Neuronal stem cell (in vitro differentiated cells): ENCODE data around the gene RAPH1.

Source experiments
- DNase-seq: peaks from one replicate; pipeline ENCODE4 v3.0.0-alpha.2; 2013; ENCODE audit warnings: low spot score
- H2AFZ ChIP-seq: one replicate; pipeline ENCODE4 v1.6.1; 2013; ENCODE audit warnings: mild to moderate bottlenecking, low read length, inconsistent platforms
- H2AK5ac ChIP-seq: 2 replicates; pipeline ENCODE4 v1.6.1; 2013; ENCODE audit warnings: low read depth, mild to moderate bottlenecking, inconsistent platforms, low read length, moderate library complexity, mixed read lengths
- H2BK120ac ChIP-seq: 2 replicates; pipeline ENCODE4 v1.6.1; 2013; ENCODE audit warnings: low read depth, mild to moderate bottlenecking, inconsistent platforms, low read length, moderate library complexity, mixed read lengths
- H2BK12ac ChIP-seq: one replicate; pipeline ENCODE4 v1.6.1; 2013; ENCODE audit warnings: low read length, inconsistent platforms
- H2BK15ac ChIP-seq: 2 replicates; pipeline ENCODE4 v1.6.1; 2013; ENCODE audit warnings: mild to moderate bottlenecking, low read length, inconsistent platforms, mixed read lengths
- H2BK5ac ChIP-seq: one replicate; pipeline ENCODE4 v1.6.1; 2013; ENCODE audit warnings: inconsistent platforms, mild to moderate bottlenecking, low read length, moderate library complexity
- H3K14ac ChIP-seq: one replicate; pipeline ENCODE4 v1.6.1; 2013; ENCODE audit warnings: low read length, inconsistent platforms
- H3K18ac ChIP-seq: 2 replicates; pipeline ENCODE4 v1.6.1; 2013; ENCODE audit warnings: low read length, inconsistent platforms
- H3K23ac ChIP-seq: 2 replicates; pipeline ENCODE4 v1.6.1; 2013; ENCODE audit warnings: low read depth, mild to moderate bottlenecking, mixed read lengths, low read length, inconsistent platforms; ENCODE audit not compliant: poor library complexity
- H3K27ac ChIP-seq: replicated peaks from 3 replicates; pipeline ENCODE4 v1.5.1; 2013; ENCODE audit warnings: low read length, inconsistent platforms
- H3K27me3 ChIP-seq, 3 experiments: 2 replicates each; pipeline ENCODE4 v1.6.1; 2013; ENCODE audit warnings: low read length in 3 of 3, mild to moderate bottlenecking in 2 of 3, inconsistent platforms in 1 of 3, low read depth in 1 of 3, mixed read lengths in 1 of 3, moderate library complexity in 1 of 3; ENCODE audit not compliant: control insufficient read depth in 3 of 3, insufficient read depth in 3 of 3
- H3K36me3 ChIP-seq, 2 donors: replicated peaks in 1 of 2; 2 replicates each; pipeline ENCODE4 v1.6.1; 2013; ENCODE audit warnings: low read length in 2 of 2; ENCODE audit not compliant: control insufficient read depth in 2 of 2, insufficient read depth in 2 of 2
- H3K4ac ChIP-seq: 2 replicates; pipeline ENCODE4 v1.6.1; 2013; ENCODE audit warnings: inconsistent platforms, mild to moderate bottlenecking, low read length, moderate library complexity
- H3K4me1 ChIP-seq, 2 donors: 1 replicate in 1 of 2; 2 replicates in 1 of 2; pipeline ENCODE4 v1.6.1; 2013; ENCODE audit warnings: low read length in 2 of 2, low read depth in 1 of 2; ENCODE audit not compliant: control insufficient read depth in 2 of 2, insufficient read depth in 1 of 2
- H3K4me2 ChIP-seq: one replicate; pipeline ENCODE4 v1.6.1; 2013; ENCODE audit warnings: mild to moderate bottlenecking, low read length, inconsistent platforms; ENCODE audit not compliant: insufficient read depth, poor library complexity, severe bottlenecking
- H3K4me3 ChIP-seq, 2 donors: 2 replicates each; pipeline ENCODE4 v1.5.1; 2013; ENCODE audit warnings: low read length in 2 of 2, mild to moderate bottlenecking in 2 of 2, inconsistent platforms in 1 of 2, moderate library complexity in 1 of 2
- H3K79me1 ChIP-seq: one replicate; pipeline ENCODE4 v1.6.1; 2013; ENCODE audit warnings: low read depth, mild to moderate bottlenecking, inconsistent platforms, low read length, moderate library complexity
- H3K9ac ChIP-seq: one replicate; pipeline ENCODE4 v1.6.1; 2013; ENCODE audit warnings: mild to moderate bottlenecking, low read depth, low read length, inconsistent platforms; ENCODE audit not compliant: poor library complexity
- H3K9me3 ChIP-seq, 2 donors: replicated peaks in 1 of 2; 2 replicates each; pipeline versions ENCODE3 to v1.6.1; 2013; ENCODE audit warnings: low read length in 2 of 2, mild to moderate bottlenecking in 2 of 2, inconsistent platforms in 1 of 2, low read depth in 1 of 2, mixed read lengths in 1 of 2, moderate library complexity in 1 of 2; ENCODE audit not compliant: control insufficient read depth in 2 of 2, insufficient read depth in 1 of 2
- H4K8ac ChIP-seq: one replicate; pipeline ENCODE4 v1.6.1; 2013; ENCODE audit warnings: low read depth, mild to moderate bottlenecking, inconsistent platforms, low read length, moderate library complexity
- H4K91ac ChIP-seq: one replicate; pipeline ENCODE4 v1.6.1; 2013; ENCODE audit warnings: low read length, low read depth, mild to moderate bottlenecking, inconsistent platforms; ENCODE audit not compliant: poor library complexity
- WGBS, 2 donors: extraction: QIAGEN DNeasy Blood & Tissue Kit; methylation state at CpG; one replicate each; pipeline ENCODE4 v1.1.7; 2013; ENCODE audit warnings: missing lambda C conversion rate in 2 of 2, mixed read lengths in 1 of 2; ENCODE audit not compliant: insufficient read length in 2 of 2, insufficient replicate concordance in 1 of 2; ENCODE audit errors: extremely low coverage in 2 of 2; 5-methylcytosine and 5-hydroxymethylcytosine counted together

Gene RAPH1

DNA sequence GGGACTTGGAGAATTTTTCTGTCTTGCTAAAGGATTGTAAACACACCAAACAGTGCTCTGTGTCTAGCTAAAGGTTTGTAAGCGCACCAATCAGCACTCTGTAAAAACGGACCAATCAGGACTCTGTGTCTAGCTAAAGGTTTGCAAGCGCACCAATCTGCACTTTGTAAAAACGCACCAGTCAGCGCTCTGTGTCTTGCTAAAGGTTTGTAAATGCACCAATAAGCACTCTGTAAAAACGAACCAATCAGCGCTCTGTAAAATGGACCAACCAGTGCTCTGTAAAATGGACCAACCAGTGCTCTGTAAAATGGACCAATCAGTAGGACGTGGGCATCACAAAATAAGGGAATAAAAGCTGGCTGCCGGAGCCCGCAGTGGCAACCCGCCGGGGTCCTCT lies 190.4 kb downstream of the RAPH1 start:
- H2BK15ac ChIP-seq: no peak overlapping the region
- no peak overlapping the region for H3K18ac ChIP-seq
- H3K4ac ChIP-seq: no peak overlapping the region
- H3K4me2 ChIP-seq: no peak overlapping the region
- H3K79me1 ChIP-seq: peaks cover 6% of the 10 kb centered on the region
- DNase-seq: no peak
- no peak overlapping the region for H3K9ac ChIP-seq
- H3K36me3 ChIP-seq: peaks cover 5 to 97% of the 10 kb centered on the region in 2 donors
- H3K14ac ChIP-seq: no peak overlapping the region
- no peak overlapping the region for H4K91ac ChIP-seq
- no CpG with 5 or more reads among the region's 12 CpGs for WGBS, 2 donors
- no peak overlapping the region for H2AK5ac ChIP-seq
- H3K27ac ChIP-seq: no peak overlapping the region
- no peak overlapping the region for H2BK12ac ChIP-seq
- no peak overlapping the region for H3K4me3 ChIP-seq
- no peak overlapping the region for H2BK5ac ChIP-seq
- H2BK120ac ChIP-seq: no peak overlapping the region
- peaks cover 0 to 10% of the 10 kb centered on the region in 2 donors for H3K4me1 ChIP-seq
- peaks cover 0 to 6% of the 10 kb centered on the region in 2 donors for H3K9me3 ChIP-seq
- H4K8ac ChIP-seq: no peak overlapping the region
- no peaks in the 10 kb centered on the region for H3K27me3 ChIP-seq
- H2AFZ ChIP-seq: no peak overlapping the region
- no peak overlapping the region for H3K23ac ChIP-seq
